ENCODE data around the gene MYT1. TPM values are rescaled to one million over a fixed set of nuclear protein-coding genes. Genes with fewer than 3 reads are reported as not detected.

MYT1 gene
- total RNA-seq, 1 experiment from 2014 or later, result 2.0 TPM

DNA sequence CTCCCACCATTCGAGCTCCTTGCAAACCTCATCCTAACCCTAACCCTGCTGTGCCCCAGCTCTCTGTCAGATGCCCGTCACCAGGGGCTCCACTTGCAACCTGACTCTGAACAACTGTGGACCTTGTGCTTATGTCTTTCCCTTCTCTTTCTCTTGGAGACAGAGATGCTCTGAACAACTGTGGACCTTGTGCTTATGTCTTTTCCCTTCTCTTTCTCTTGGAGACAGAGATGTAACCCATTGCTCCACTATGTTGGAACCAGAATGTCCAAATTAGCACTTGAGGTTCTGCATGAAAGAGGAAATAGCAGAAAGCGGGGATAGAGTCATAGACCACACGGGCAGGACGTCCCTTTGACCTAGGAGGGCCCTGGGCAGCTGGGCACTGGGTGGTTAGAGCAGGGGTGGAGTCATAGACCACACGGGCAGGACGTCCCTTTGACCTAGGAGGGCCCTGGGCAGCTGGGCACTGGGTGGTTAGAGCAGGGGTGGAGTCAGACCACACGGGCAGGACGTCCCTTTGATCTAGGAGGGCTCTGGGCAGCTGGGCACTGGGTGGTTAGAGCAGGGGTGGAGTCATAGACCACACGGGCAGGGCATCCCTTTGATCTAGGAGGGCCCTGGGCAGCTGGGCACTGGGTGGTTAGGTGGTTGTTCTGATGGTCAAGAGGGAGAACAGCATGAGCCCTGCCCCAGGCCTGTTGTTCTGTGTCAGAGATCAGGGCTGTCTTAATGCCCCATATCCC, 113.5 kb downstream of the MYT1 start:
- DNase-seq (ENCODE audit: low spot score) (no peak), ATAC-seq (no peak)
- Mint-ChIP-seq H3K27me3 (ENCODE audit: low read depth) (peaks cover 3% of the 10 kb centered on the region; the same call in 1 of the 2 replicates), H3K4me3 (no peak overlapping the region), H3K27ac (no peak overlapping the region), H3K36me3 (peaks cover 23% of the 10 kb centered on the region), H3K4me1 (no peaks in the 10 kb centered on the region), H3K9me3 (peaks cover 33% of the 10 kb centered on the region)
- ChIA-PET CTCF (no interaction called here), POLR2A (no interaction called here)
- TF ChIP-seq ZNF121 (CRISPR knock-in tag; IDR thresholded peaks at IDR 0.05), result no peak
- TF ChIP-seq HMGXB4 (CRISPR knock-in tag; IDR thresholded peaks at IDR 0.05), result no peak
- TF ChIP-seq, protein P1, sequence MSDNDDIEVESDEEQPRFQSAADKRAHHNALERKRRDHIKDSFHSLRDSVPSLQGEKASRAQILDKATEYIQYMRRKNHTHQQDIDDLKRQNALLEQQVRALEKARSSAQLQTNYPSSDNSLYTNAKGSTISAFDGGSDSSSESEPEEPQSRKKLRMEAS (CRISPR knock-in tag; IDR thresholded peaks at IDR 0.05), result no peak
- TF ChIP-seq SMAD4 (CRISPR knock-in tag; IDR thresholded peaks at IDR 0.05), result no peak
- TF ChIP-seq, protein P2, sequence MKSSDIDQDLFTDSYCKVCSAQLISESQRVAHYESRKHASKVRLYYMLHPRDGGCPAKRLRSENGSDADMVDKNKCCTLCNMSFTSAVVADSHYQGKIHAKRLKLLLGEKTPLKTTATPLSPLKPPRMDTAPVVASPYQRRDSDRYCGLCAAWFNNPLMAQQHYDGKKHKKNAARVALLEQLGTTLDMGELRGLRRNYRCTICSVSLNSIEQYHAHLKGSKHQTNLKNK (CRISPR knock-in tag; IDR thresholded peaks at IDR 0.05), result no peak
- TF ChIP-seq CREB1 (CRISPR knock-in tag; IDR thresholded peaks at IDR 0.05), result no peak
- TF ChIP-seq MYBL2 (CRISPR knock-in tag; IDR thresholded peaks at IDR 0.05), result no peak
- no peak for TF ChIP-seq ZNF317 (CRISPR knock-in tag; IDR thresholded peaks at IDR 0.05; ENCODE audit: borderline replicate concordance, low read depth)
- TF ChIP-seq ZNF263 (CRISPR knock-in tag; IDR thresholded peaks at IDR 0.05; ENCODE audit: low read depth), result no peak
- TF ChIP-seq CBFB (CRISPR knock-in tag; IDR thresholded peaks at IDR 0.05; ENCODE audit: low read depth), result no peak

DNA sequence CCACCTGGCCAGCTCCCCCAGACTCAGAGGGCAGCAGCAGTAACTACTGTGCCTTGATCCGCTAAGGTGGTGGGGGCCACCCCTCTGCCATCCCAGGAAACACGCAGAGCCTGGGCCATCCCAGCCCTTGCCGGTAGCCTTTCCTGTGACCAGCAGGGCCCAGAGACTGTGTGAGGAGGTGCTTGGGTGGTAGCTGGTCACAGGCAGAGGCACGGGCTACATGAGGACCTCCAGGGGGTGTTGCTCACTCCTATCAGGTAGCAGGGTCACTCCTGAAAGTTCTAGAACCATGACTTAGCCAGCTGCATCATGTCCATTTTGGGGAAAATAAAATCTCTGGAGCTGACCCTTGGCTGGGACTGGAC, 114.0 kb downstream of the MYT1 start:
- CTCF ChIA-PET, result no interaction called here
- ATAC-seq, result no peak; the same call in 1 of the 2 replicates
- TF ChIP-seq ZNF281 (CRISPR knock-in tag; IDR thresholded peaks at IDR 0.05) (no peak), NR1H2 (CRISPR knock-in tag; IDR thresholded peaks at IDR 0.05) (no peak), TP53 (CRISPR knock-in tag; IDR thresholded peaks at IDR 0.05) (no peak), FOXP4 (CRISPR knock-in tag; IDR thresholded peaks at IDR 0.05) (no peak), FOXJ3 (CRISPR knock-in tag; IDR thresholded peaks at IDR 0.05; ENCODE audit: borderline replicate concordance) (no peak), ZBTB43 (CRISPR knock-in tag; IDR thresholded peaks at IDR 0.05) (no peak), STAT6 (CRISPR knock-in tag; conservative IDR thresholded peaks at IDR 0.05; ENCODE audit: low read depth) (no peak), ZNF423 (CRISPR knock-in tag; IDR thresholded peaks at IDR 0.05) (no peak), EMX1 (CRISPR knock-in tag; IDR thresholded peaks at IDR 0.05) (no peak)
- TF ChIP-seq, protein P3, sequence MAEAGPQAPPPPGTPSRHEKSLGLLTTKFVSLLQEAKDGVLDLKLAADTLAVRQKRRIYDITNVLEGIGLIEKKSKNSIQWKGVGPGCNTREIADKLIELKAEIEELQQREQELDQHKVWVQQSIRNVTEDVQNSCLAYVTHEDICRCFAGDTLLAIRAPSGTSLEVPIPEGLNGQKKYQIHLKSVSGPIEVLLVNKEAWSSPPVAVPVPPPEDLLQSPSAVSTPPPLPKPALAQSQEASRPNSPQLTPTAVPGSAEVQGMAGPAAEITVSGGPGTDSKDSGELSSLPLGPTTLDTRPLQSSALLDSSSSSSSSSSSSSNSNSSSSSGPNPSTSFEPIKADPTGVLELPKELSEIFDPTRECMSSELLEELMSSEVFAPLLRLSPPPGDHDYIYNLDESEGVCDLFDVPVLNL (CRISPR knock-in tag; IDR thresholded peaks at IDR 0.05; ENCODE audit: borderline replicate concordance, low read depth), result no peak

More for the DNA sequence above, 114.0 kb downstream of the MYT1 start:
- peaks cover 3% of the 10 kb centered on the region; the same call in 1 of the 2 replicates for H3K27me3 Mint-ChIP-seq (ENCODE audit: low read depth)
- no peak for DNase-seq (ENCODE audit: low spot score)
- H3K36me3 Mint-ChIP-seq, result peaks cover 24% of the 10 kb centered on the region
- H3K4me1 Mint-ChIP-seq, result no peaks in the 10 kb centered on the region
- H3K9me3 Mint-ChIP-seq, result peaks cover 38% of the 10 kb centered on the region
- no peak overlapping the region for H3K4me3 Mint-ChIP-seq
- POLR2A ChIA-PET, result no interaction called here
- no peak overlapping the region for H3K27ac Mint-ChIP-seq
